HepG2 (cell line): ENCODE measurements around the gene SLC25A22. TPM values are rescaled to one million over a fixed set of nuclear protein-coding genes. Genes with fewer than 3 reads are reported as not detected.

ENCODE experiments used
- CBX1 ChIP-seq: IDR thresholded peaks from one replicate; pipeline ENCODE4 v1.6.1; 2016; ENCODE audit warnings: antibody characterized with exemption, low read depth
- DMAP1 ChIP-seq: IDR thresholded peaks from 2 replicates; pipeline ENCODE4 v1.6.1; 2016
- SNAPC2 ChIP-seq: sonication (generic); formaldehyde crosslinking; IDR thresholded peaks from 2 replicates; pipeline ENCODE4 v1.8.1; 2022; ENCODE audit warnings: mild to moderate bottlenecking, missing genetic modification reagents
- SRSF9 ChIP-seq: fragments of 200-400 bp; formaldehyde crosslinking; IDR thresholded peaks from 2 replicates; pipeline ENCODE4 v1.6.1; 2018; ENCODE audit warnings: borderline replicate concordance, mild to moderate bottlenecking, low read depth, low read length; ENCODE audit not compliant: insufficient read depth, poor library complexity, severe bottlenecking
- TBX2 ChIP-seq: sonication (generic); formaldehyde crosslinking; IDR thresholded peaks from 2 replicates; pipeline ENCODE4 v1.5.0; 2020; ENCODE audit warnings: missing genetic modification reagents, mild to moderate bottlenecking, borderline replicate concordance
- ZSCAN12 ChIP-seq: sonication (generic); formaldehyde crosslinking; IDR thresholded peaks from 2 replicates; pipeline ENCODE4 v1.9.0; 2021; ENCODE audit warnings: mild to moderate bottlenecking, missing genetic modification reagents
- polyA plus RNA-seq, 8 experiments: library from polyadenylated mRNA; depleted of rRNA in 3 of 8; stranded (reverse) in 7 of 8; unstranded in 1 of 8; fragments of >200 nt; fragmentation: Illumina TruSeq in 4 of 8; extraction: Trizol in 4 of 8; gene quantifications; 2 replicates each; pipeline versions ENCODE4 v1.2.1 to v1.2.3, GENCODE V29; 2011 to 2016; ENCODE audit warnings: low read depth in 4 of 8, missing spikeins in 1 of 8, mixed read lengths in 1 of 8; ENCODE audit not compliant: insufficient read depth in 1 of 8
- total RNA-seq, 5 experiments: library from RNA; depleted of rRNA; stranded (reverse); fragments of >200 nt; fragmentation: Illumina TruSeq; extraction: Trizol; gene quantifications; 2 replicates each; pipeline ENCODE4 v1.2.3, GENCODE V29; 2016; ENCODE audit warnings: low read depth in 1 of 5
- TF ChIP-seq, protein P1 (sequence below): sonication (generic); formaldehyde crosslinking; IDR thresholded peaks from 2 replicates; pipeline ENCODE4 v1.4.0; 2020; ENCODE audit warnings: missing genetic modification reagents, borderline replicate concordance
- TF ChIP-seq, protein P2 (sequence below): sonication (generic); formaldehyde crosslinking; IDR thresholded peaks from 2 replicates; pipeline ENCODE4 v1.4.0; 2020; ENCODE audit warnings: mild to moderate bottlenecking, missing genetic modification reagents
- TF ChIP-seq, protein P3 (sequence below): IDR thresholded peaks from 2 replicates; pipeline ENCODE4 v1.6.1; 2016
- TF ChIP-seq, protein P4 (sequence below): sonication (generic); formaldehyde crosslinking; conservative IDR thresholded peaks from 2 replicates; pipeline ENCODE4 v1.4.0; 2020; ENCODE audit warnings: missing genetic modification reagents
- TF ChIP-seq, protein P5 (sequence below): sonication (generic); formaldehyde crosslinking; IDR thresholded peaks from 2 replicates; pipeline ENCODE4 v1.9.0; 2021; ENCODE audit warnings: missing genetic modification reagents, borderline replicate concordance
- TF ChIP-seq, protein P6 (sequence below): sonication (generic); formaldehyde crosslinking; conservative IDR thresholded peaks from 2 replicates; pipeline ENCODE4 v1.5.0; 2020; ENCODE audit warnings: missing genetic modification reagents

The SLC25A22 gene
- total and polyA plus RNA-seq, 2 of the 13 experiments (the other 11 are each of a cell fraction or from before 2014, with no cell fraction given) = 12.4 to 19.2 TPM

DNA sequence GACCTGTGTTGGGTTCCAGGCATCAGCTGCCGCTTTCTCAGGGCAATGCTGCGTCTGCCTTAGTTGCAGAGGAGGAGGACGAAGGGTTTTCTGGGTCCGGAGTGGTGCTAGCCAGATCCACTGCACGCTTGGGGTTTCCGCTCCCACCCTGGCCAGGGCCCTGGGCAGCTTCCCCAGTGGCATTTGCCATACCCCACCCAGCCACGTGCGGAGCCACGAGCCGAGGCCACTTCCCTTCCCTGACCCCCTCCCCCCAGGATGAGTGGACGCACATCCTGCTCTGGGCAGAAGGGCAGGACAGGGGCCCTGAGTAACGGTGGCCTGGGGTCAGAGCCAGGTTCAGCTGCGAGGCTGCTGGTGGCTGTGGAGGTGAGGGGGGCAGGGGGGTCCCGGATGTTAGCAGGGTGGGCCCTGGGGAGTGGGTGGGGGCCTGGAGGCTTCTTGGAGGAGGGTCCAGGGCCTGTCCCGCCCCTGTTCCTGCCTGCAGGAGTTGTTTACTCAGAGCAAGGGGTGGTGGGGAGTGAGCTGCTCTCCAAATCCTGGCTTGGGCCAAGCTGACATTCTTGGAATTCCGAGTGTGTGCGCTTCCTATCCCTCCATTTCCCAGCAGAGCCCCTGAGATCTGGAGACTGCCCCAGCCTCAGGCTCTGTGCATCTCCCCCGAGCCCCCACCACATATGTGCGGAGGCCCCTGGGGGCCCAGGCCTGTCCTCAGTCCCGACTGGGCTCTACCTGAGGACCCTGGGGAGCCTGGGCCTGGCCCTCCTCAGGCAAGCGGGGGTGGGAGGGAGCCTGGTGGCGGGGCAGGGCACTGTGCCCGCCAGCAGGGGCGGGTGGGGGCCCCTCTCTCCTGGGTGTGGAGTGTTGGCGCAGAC is 46.0 kb upstream of the SLC25A22 start (continued):
- TF ChIP-seq, protein P1, sequence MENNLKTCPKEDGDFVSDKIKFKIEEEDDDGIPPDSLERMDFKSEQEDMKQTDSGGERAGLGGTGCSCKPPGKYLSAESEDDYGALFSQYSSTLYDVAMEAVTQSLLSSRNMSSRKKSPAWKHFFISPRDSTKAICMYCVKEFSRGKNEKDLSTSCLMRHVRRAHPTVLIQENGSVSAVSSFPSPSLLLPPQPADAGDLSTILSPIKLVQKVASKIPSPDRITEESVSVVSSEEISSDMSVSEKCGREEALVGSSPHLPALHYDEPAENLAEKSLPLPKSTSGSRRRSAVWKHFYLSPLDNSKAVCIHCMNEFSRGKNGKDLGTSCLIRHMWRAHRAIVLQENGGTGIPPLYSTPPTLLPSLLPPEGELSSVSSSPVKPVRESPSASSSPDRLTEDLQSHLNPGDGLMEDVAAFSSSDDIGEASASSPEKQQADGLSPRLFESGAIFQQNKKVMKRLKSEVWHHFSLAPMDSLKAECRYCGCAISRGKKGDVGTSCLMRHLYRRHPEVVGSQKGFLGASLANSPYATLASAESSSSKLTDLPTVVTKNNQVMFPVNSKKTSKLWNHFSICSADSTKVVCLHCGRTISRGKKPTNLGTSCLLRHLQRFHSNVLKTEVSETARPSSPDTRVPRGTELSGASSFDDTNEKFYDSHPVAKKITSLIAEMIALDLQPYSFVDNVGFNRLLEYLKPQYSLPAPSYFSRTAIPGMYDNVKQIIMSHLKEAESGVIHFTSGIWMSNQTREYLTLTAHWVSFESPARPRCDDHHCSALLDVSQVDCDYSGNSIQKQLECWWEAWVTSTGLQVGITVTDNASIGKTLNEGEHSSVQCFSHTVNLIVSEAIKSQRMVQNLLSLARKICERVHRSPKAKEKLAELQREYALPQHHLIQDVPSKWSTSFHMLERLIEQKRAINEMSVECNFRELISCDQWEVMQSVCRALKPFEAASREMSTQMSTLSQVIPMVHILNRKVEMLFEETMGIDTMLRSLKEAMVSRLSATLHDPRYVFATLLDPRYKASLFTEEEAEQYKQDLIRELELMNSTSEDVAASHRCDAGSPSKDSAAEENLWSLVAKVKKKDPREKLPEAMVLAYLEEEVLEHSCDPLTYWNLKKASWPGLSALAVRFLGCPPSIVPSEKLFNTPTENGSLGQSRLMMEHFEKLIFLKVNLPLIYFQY (CRISPR knock-in tag) = no peak
- TF ChIP-seq, protein P2, sequence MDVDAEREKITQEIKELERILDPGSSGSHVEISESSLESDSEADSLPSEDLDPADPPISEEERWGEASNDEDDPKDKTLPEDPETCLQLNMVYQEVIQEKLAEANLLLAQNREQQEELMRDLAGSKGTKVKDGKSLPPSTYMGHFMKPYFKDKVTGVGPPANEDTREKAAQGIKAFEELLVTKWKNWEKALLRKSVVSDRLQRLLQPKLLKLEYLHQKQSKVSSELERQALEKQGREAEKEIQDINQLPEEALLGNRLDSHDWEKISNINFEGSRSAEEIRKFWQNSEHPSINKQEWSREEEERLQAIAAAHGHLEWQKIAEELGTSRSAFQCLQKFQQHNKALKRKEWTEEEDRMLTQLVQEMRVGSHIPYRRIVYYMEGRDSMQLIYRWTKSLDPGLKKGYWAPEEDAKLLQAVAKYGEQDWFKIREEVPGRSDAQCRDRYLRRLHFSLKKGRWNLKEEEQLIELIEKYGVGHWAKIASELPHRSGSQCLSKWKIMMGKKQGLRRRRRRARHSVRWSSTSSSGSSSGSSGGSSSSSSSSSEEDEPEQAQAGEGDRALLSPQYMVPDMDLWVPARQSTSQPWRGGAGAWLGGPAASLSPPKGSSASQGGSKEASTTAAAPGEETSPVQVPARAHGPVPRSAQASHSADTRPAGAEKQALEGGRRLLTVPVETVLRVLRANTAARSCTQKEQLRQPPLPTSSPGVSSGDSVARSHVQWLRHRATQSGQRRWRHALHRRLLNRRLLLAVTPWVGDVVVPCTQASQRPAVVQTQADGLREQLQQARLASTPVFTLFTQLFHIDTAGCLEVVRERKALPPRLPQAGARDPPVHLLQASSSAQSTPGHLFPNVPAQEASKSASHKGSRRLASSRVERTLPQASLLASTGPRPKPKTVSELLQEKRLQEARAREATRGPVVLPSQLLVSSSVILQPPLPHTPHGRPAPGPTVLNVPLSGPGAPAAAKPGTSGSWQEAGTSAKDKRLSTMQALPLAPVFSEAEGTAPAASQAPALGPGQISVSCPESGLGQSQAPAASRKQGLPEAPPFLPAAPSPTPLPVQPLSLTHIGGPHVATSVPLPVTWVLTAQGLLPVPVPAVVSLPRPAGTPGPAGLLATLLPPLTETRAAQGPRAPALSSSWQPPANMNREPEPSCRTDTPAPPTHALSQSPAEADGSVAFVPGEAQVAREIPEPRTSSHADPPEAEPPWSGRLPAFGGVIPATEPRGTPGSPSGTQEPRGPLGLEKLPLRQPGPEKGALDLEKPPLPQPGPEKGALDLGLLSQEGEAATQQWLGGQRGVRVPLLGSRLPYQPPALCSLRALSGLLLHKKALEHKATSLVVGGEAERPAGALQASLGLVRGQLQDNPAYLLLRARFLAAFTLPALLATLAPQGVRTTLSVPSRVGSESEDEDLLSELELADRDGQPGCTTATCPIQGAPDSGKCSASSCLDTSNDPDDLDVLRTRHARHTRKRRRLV (CRISPR knock-in tag) = no peak
- TF ChIP-seq SRSF9 (no peak), DMAP1 (CRISPR knock-in tag) (peak; percentile 80), ZSCAN12 (CRISPR knock-in tag) (no peak), CBX1 (no peak), TBX2 (peak; percentile 39; the same call in 1 of the 2 replicates), SNAPC2 (CRISPR knock-in tag) (no peak; the same call in 1 of the 2 replicates)
- TF ChIP-seq, protein P3, sequence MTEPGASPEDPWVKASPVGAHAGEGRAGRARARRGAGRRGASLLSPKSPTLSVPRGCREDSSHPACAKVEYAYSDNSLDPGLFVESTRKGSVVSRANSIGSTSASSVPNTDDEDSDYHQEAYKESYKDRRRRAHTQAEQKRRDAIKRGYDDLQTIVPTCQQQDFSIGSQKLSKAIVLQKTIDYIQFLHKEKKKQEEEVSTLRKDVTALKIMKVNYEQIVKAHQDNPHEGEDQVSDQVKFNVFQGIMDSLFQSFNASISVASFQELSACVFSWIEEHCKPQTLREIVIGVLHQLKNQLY (CRISPR knock-in tag) = peak; percentile 77
- TF ChIP-seq, protein P4, sequence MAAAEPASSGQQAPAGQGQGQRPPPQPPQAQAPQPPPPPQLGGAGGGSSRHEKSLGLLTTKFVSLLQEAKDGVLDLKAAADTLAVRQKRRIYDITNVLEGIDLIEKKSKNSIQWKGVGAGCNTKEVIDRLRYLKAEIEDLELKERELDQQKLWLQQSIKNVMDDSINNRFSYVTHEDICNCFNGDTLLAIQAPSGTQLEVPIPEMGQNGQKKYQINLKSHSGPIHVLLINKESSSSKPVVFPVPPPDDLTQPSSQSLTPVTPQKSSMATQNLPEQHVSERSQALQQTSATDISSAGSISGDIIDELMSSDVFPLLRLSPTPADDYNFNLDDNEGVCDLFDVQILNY (CRISPR knock-in tag) = no peak
- TF ChIP-seq, protein P5, sequence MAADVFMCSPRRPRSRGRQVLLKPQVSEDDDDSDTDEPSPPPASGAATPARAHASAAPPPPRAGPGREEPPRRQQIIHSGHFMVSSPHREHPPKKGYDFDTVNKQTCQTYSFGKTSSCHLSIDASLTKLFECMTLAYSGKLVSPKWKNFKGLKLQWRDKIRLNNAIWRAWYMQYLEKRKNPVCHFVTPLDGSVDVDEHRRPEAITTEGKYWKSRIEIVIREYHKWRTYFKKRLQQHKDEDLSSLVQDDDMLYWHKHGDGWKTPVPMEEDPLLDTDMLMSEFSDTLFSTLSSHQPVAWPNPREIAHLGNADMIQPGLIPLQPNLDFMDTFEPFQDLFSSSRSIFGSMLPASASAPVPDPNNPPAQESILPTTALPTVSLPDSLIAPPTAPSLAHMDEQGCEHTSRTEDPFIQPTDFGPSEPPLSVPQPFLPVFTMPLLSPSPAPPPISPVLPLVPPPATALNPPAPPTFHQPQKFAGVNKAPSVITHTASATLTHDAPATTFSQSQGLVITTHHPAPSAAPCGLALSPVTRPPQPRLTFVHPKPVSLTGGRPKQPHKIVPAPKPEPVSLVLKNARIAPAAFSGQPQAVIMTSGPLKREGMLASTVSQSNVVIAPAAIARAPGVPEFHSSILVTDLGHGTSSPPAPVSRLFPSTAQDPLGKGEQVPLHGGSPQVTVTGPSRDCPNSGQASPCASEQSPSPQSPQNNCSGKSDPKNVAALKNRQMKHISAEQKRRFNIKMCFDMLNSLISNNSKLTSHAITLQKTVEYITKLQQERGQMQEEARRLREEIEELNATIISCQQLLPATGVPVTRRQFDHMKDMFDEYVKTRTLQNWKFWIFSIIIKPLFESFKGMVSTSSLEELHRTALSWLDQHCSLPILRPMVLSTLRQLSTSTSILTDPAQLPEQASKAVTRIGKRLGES = no peak
- TF ChIP-seq, protein P6, sequence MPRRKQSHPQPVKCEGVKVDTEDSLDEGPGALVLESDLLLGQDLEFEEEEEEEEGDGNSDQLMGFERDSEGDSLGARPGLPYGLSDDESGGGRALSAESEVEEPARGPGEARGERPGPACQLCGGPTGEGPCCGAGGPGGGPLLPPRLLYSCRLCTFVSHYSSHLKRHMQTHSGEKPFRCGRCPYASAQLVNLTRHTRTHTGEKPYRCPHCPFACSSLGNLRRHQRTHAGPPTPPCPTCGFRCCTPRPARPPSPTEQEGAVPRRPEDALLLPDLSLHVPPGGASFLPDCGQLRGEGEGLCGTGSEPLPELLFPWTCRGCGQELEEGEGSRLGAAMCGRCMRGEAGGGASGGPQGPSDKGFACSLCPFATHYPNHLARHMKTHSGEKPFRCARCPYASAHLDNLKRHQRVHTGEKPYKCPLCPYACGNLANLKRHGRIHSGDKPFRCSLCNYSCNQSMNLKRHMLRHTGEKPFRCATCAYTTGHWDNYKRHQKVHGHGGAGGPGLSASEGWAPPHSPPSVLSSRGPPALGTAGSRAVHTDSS (CRISPR knock-in tag) = no peak
